ENCODE data around the gene GABRG3.

Gene GABRG3

DNA sequence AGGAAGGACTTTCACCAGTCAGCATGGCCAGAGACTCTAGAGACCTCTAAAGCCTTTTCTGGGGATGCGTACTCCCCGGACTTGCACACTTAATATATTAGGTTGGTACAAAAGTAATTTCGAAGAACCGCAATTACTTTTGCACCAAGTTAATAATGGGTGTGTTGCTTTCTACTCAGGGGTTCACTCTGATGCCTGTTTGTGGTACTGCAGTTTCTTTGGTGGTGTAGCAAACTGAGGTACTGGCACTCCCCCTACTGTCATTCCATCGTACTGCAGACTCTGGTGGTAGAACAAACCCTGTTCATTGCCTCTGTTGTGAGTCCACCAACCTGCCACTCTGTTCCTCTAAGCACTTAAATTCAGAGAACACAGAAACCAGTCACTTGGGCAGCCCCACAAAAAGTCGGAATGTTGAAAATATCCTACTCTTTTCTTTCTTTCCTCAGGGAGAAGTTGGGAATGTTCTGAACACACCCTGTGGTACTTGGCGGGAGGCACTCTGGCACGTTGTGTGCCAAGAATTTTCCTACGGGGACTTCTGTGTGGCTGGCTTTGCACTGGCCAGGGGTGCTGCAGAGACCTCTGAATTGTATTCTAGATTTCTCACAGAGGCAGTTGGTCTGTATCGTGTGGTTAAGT is 46.3 kb downstream of the GABRG3 start:
- TF ChIP-seq, protein P1, sequence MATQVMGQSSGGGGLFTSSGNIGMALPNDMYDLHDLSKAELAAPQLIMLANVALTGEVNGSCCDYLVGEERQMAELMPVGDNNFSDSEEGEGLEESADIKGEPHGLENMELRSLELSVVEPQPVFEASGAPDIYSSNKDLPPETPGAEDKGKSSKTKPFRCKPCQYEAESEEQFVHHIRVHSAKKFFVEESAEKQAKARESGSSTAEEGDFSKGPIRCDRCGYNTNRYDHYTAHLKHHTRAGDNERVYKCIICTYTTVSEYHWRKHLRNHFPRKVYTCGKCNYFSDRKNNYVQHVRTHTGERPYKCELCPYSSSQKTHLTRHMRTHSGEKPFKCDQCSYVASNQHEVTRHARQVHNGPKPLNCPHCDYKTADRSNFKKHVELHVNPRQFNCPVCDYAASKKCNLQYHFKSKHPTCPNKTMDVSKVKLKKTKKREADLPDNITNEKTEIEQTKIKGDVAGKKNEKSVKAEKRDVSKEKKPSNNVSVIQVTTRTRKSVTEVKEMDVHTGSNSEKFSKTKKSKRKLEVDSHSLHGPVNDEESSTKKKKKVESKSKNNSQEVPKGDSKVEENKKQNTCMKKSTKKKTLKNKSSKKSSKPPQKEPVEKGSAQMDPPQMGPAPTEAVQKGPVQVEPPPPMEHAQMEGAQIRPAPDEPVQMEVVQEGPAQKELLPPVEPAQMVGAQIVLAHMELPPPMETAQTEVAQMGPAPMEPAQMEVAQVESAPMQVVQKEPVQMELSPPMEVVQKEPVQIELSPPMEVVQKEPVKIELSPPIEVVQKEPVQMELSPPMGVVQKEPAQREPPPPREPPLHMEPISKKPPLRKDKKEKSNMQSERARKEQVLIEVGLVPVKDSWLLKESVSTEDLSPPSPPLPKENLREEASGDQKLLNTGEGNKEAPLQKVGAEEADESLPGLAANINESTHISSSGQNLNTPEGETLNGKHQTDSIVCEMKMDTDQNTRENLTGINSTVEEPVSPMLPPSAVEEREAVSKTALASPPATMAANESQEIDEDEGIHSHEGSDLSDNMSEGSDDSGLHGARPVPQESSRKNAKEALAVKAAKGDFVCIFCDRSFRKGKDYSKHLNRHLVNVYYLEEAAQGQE (IDR thresholded peaks at IDR 0.05; ENCODE audit: insufficient read depth in 1 of 2, low read depth in 2 of 2, low read length in 2 of 2) = no peak
- no peak for TF ChIP-seq FOXP2 (optimal IDR thresholded peaks at IDR 0.05; ENCODE audit: borderline replicate concordance, extremely low read depth, extremely low read length, insufficient read depth)
- no peak for TF ChIP-seq TAF1 (IDR thresholded peaks at IDR 0.05; ENCODE audit: borderline replicate concordance, insufficient read depth, low read length)
- no peak for TF ChIP-seq POLR2AphosphoS5 (IDR thresholded peaks at IDR 0.05; ENCODE audit: low read depth, low read length)
- no peak for TF ChIP-seq SIN3A (IDR thresholded peaks at IDR 0.05; ENCODE audit: borderline replicate concordance, insufficient read depth, low read length)

DNA sequence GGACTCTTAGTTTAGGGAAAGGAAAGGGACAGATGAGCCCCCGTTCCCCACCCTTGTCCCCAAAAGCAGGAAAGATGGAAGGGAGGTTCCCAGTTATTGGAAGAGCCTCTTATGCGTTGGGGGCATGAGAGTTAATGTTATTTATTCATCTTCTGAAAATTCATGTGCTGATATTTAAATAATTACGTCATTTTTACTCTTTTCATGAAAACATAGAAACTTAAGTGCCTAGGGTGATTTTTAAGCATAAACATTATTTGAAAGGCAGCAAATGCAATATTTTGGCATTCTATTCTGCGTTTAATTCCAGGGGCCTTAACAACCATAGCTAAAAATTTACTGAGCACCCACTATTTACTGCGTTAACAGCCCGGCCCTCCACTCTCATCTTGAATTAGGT is 48.7 kb downstream of the GABRG3 start:
- TF ChIP-seq FOXP2 (optimal IDR thresholded peaks at IDR 0.05; ENCODE audit: borderline replicate concordance, extremely low read depth, extremely low read length, insufficient read depth) (no peak), POLR2AphosphoS5 (IDR thresholded peaks at IDR 0.05; ENCODE audit: low read depth, low read length) (no peak), SIN3A (IDR thresholded peaks at IDR 0.05; ENCODE audit: borderline replicate concordance, insufficient read depth, low read length) (no peak), TAF1 (IDR thresholded peaks at IDR 0.05; ENCODE audit: borderline replicate concordance, insufficient read depth, low read length) (no peak)
- TF ChIP-seq, protein P1 (IDR thresholded peaks at IDR 0.05; ENCODE audit: insufficient read depth in 1 of 2, low read depth in 2 of 2, low read length in 2 of 2) = no peak

DNA sequence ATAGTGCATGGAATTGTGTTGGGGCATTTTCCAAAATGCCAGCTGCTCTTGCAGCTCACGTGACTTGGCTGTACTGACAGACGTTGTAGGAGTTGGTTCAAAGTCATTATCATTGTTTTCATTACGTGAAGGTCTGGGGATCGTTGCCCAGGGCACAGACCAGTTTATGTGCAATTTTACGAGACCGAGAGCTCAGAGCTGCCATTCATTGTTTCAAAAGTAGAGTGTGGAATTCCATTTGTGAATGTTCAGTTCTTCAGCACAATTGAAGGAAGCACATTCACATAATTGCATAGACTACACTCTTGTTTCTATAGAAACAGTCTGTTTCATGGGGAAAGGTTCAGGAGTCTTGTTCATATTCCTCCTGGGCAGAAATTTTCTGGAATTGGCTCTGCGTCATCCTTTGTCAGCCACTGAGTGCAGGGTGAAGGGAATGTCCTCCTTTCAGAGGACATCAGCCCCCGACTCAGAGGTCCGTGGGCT is 54.5 kb downstream of the GABRG3 start:
- no peak for TF ChIP-seq SIN3A (IDR thresholded peaks at IDR 0.05; ENCODE audit: borderline replicate concordance, insufficient read depth, low read length)
- no peak for TF ChIP-seq TAF1 (IDR thresholded peaks at IDR 0.05; ENCODE audit: borderline replicate concordance, insufficient read depth, low read length)
- no peak for TF ChIP-seq POLR2AphosphoS5 (IDR thresholded peaks at IDR 0.05; ENCODE audit: low read depth, low read length)
- TF ChIP-seq, protein P1 (IDR thresholded peaks at IDR 0.05; ENCODE audit: insufficient read depth in 1 of 2, low read depth in 2 of 2, low read length in 2 of 2) = no peak
- no peak for TF ChIP-seq FOXP2 (optimal IDR thresholded peaks at IDR 0.05; ENCODE audit: borderline replicate concordance, extremely low read depth, extremely low read length, insufficient read depth)

DNA sequence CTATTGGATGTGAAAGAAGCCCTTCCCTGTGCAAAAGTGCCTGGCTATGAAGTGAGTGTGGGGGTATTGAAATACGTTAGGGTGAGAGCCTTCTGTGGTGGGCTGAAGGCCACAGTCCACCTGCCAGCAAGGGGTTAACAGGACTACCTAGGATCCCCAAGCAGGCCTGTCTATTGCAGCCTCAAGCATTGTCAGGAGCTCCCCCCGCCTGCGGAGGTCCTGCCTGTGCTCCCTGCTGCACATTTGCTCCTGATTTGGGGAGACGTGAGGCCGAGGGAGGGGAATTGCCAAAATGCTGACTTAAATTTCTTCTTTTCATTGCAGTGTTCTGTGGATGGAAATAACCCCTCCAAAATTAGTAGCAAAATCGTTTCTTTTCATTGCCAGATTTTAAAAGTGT is 56.2 kb downstream of the GABRG3 start:
- TF ChIP-seq, protein P1 (IDR thresholded peaks at IDR 0.05; ENCODE audit: insufficient read depth in 1 of 2, low read depth in 2 of 2, low read length in 2 of 2) = no peak
- no peak for TF ChIP-seq TAF1 (IDR thresholded peaks at IDR 0.05; ENCODE audit: borderline replicate concordance, insufficient read depth, low read length)

Measured in PFSK-1 (cell line).